Measurements from ENCODE around the gene SPACA9.

DNA sequence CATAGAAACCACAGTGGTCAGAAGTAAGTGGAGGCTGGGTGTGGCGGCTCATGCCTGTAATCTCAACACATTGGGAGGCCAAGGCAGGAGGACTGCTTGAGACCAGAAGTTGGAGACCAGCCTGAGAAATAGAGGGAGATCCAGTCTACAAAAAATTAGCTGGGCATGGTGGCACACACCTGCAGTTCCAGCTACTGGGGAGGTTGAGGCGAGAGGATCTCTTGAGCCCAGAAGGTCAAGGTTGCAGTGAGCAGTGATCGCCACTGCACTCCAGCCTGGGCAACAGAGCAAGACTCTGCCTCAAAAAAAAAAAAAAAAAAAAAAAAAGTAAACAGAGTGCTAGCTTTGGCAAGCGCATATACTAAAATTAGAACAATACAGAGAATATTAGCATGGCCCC lies 25.2 kb upstream of the SPACA9 start:
- TF ChIP-seq, protein P1, sequence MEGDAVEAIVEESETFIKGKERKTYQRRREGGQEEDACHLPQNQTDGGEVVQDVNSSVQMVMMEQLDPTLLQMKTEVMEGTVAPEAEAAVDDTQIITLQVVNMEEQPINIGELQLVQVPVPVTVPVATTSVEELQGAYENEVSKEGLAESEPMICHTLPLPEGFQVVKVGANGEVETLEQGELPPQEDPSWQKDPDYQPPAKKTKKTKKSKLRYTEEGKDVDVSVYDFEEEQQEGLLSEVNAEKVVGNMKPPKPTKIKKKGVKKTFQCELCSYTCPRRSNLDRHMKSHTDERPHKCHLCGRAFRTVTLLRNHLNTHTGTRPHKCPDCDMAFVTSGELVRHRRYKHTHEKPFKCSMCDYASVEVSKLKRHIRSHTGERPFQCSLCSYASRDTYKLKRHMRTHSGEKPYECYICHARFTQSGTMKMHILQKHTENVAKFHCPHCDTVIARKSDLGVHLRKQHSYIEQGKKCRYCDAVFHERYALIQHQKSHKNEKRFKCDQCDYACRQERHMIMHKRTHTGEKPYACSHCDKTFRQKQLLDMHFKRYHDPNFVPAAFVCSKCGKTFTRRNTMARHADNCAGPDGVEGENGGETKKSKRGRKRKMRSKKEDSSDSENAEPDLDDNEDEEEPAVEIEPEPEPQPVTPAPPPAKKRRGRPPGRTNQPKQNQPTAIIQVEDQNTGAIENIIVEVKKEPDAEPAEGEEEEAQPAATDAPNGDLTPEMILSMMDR (conservative IDR thresholded peaks at IDR 0.05 in 1 of 2, IDR thresholded peaks at IDR 0.05 in 1 of 2; ENCODE audit: extremely low read depth in 1 of 2, insufficient read depth in 1 of 2, low read depth in 1 of 2, low read length in 2 of 2): no peak
- no peak for TF ChIP-seq EZH2 (IDR thresholded peaks at IDR 0.05; ENCODE audit: borderline replicate concordance, low read length)
